CD4-positive, alpha-beta T cell treated with Interleukin-6 for 4 hours (primary cell): ENCODE measurements around the gene NINL.
"Not testable (repeated sequence)": the region's sequence is repeated elsewhere in the genome, so short reads cannot be mapped to it uniquely, and the experiment has no call there.

Source experiments
- DNase-seq: peaks from one replicate; pipeline ENCODE4 v3.0.0-alpha.2; 2020; ENCODE audit warnings: mixed read lengths

NINL gene

GRCh38 chr20:25550645-25551337 is 34.5 kb downstream of the NINL start:
- DNase-seq: not testable (repeated sequence)

DNA sequence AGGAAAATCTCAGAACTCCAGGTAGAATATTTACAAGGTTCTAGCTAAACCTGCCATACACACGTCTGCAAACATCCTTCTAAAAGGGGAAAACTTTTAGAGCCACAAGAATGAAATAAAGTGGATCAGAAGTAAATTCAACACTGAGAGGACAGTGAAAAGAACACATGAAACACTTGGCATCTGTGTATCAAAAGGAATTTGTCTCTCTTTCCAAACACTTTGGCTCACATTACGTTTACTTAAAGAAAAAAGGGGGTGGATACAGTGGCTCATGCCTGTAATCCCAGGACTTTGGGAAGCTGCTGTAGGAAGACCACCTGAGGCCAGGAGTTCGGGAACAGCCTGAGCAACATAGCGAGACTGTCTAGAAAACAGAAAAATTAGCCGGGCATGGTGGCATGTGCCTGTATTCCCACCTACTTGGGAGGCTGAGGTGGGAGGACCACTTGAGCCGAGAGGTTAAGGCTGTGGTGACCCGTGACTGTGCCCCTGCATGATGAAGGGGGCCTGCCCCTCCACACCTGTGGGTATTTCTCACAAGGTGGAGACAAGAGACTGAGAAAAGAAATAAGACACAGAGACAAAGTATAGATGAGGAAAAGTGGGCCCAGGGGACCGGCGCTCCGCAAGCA is 35.4 kb downstream of the NINL start:
- no peak for DNase-seq

DNA sequence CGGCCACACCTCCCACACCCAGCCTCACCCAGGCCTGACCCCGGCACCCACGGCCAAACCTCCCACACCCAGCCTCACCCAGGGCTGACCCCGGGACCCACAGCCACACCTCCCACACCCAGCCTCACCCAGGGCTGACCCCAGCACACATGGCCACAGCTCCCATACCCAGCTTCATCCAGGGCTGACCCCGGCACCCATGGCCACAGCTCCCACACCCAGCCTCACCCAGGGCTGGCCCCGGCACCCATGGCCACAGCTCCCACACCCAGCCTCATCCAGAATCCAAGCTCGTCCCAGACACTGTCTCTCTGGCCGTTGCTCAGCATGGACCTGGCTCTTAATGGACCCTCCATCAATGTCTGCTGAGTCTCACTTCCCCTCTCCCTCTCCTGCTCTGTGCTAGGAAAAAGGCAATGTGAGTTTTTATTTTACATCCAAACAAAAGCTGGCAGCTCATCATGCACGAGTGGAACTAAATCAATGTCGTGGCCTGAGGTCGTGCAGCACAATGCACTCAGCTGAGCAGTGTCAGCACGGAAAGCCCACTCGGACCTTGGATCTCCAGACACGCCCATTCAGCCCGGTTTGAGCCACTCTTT is 36.1 kb downstream of the NINL start:
- no peak for DNase-seq

DNA sequence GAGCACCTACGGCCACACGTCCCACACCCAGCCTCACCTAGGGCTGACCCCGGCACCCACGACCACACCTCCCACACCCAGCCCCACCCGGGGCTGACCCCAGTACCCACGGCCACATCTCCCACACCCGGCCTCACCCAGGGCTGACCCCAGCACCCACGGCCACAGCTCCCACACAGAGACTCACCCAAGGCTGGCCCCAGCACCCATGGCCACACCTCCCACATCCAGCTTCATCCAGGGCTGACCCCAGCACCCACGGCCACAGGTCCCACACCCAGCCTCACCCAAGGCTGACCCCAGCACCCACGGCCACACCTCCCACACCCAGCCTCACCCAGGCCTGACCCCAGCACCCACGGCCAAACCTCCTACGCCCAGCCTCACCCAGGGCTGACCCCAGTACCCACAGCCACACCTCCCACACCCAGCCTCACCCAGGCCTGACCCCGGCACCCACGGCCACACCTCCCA is 36.7 kb downstream of the NINL start:
- no peak for DNase-seq

GRCh38 chr20:25547999-25548398 is 37.3 kb downstream of the NINL start:
- no peak for DNase-seq

- DNase-seq: no peak
Observed at GRCh38 chr20:25547063-25547462, 38.3 kb downstream of the NINL start.

DNA sequence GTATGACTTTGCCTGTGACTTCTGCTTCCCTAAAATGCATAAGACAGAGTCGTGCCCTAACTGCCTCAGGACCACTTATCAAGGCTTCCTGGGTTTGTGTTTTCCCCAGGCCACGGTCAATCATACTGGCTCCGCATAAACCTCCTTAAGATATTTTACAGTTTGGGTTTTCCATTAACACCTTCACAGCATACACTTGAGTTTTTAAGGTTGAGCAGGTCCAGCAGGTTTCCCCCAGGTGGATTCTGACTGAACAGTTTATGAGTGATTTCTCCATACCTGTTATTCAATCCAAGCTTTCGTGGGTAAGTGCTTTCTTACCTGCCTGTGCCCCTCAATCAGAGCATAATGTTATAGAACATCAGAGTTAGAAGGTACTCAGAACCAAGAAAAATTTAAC is 39.3 kb downstream of the NINL start:
- no peak for DNase-seq

DNA sequence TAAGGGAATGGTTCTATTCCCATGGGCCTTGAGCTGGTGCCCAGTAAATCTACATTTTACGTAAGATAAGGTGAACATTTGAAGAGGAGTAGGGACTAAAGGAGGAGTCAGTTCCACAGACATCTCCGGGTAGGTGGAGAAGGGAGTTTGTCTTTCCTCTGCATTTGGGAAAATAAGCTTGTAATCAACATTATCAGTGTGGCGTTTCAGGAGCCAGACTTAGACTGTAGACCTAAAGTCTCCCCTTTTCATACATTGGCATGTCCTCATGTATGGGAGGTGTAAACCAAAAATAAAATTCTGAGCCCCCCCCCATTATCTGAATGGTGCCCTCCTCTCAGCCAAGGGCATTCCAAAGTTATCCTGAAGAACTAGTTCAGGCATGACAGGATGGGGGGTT is 40.2 kb downstream of the NINL start:
- DNase-seq: no peak

- no peak for DNase-seq
Observed at GRCh38 chr20:25544734-25545133, 40.6 kb downstream of the NINL start.

GRCh38 chr20:25544311-25544710 is 41.0 kb downstream of the NINL start:
- DNase-seq: no peak

DNA sequence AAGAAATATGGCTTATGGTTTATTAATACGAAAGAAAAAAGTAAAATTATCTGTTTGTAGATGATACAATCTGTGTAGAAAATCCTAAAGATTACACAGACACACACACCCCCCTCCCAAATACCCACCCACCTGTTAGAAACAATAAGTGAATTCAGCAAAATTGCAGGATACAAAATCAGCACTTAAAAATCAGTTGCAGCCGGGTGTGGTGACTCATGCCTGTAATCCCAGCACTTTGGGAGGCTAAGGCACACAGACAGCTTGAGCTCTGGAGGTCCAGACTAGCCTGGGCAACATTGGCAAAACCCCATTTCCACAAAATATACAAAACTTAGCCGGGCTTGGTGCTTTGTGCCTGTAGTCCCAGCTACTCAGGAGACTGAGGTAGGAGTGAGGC is 42.3 kb downstream of the NINL start:
- no peak for DNase-seq

DNA sequence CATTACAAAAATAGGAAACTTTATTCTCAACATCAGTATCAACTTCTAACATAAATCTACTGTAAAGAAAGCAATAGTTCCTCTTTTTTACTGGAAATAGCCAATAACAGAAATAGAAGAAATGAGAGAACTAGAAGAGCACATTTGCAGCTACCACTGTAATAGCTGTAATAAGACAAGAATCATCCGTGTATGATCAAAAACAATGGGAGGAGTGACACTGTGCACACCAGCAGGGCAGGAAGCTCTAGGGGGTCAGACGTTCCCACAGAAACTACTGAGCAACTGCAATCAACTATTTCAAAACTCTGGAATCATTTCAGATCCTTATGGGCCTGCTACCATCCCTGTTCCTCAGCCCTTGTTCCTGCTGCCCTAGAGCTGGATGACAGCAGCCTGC is 43.7 kb downstream of the NINL start:
- DNase-seq: no peak

GRCh38 chr20:25539742-25540672 is 45.3 kb downstream of the NINL start:
- no peak for DNase-seq

DNA sequence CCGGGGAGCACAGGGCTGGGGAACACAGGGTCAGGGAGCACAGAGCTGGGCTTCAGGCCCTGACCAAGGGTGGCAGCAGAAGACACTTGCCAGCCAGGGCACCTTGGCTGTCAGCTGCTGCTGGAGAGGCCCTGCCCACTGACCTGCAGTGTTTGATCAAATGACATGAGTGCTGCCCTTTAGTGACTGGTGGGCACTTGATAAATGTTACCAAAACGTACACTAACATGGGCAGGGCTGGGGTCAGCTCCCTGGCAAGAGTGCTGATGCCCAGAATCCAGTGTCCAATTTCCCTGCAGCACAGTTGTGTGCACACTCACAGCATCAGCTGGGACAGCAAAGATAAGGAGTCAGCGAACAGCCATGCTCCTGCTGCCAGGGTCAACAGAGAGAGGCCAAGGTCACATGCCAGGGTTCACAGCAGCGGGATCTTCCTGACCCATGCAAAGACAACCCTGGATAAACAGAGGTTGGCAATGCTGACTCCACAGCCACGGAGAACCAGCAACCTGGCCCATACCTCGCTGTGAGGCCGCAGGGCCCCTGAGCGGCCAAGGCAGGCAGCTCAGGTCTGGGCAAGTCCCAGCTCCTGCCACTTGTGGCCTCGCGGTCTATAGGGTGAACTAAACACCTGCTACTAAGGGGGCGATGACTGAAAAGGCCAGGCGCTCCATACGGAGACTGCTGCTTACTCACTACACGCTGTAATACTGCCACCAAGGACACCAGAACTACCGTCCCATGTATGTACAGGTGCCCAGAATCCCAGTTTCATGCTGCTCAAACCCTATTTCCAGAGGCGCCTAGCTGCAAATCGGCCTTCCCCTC is 46.3 kb downstream of the NINL start:
- no peak for DNase-seq

GRCh38 chr20:25537890-25538289 is 47.4 kb downstream of the NINL start:
- DNase-seq: no peak

GRCh38 chr20:25535762-25536161 is 49.6 kb downstream of the NINL start:
- DNase-seq: no peak

DNA sequence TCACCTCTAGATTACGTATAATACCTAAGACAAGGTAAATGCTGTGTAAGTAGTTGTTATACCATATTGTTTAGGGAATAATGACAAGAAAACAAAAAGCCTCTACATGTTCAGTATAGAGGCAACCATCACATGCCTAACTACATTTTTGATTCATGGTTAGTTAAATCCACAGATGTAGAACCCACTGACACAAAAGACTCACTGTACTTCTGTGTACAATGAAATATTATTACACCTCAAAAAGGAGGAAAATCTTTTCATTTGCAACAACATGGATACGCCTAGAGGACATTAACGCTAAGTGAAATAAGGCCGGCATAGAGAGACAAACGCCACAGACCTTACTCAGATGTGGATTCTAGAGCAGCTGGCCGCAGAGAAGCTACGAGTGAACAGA is 50.5 kb downstream of the NINL start:
- DNase-seq: no peak

DNA sequence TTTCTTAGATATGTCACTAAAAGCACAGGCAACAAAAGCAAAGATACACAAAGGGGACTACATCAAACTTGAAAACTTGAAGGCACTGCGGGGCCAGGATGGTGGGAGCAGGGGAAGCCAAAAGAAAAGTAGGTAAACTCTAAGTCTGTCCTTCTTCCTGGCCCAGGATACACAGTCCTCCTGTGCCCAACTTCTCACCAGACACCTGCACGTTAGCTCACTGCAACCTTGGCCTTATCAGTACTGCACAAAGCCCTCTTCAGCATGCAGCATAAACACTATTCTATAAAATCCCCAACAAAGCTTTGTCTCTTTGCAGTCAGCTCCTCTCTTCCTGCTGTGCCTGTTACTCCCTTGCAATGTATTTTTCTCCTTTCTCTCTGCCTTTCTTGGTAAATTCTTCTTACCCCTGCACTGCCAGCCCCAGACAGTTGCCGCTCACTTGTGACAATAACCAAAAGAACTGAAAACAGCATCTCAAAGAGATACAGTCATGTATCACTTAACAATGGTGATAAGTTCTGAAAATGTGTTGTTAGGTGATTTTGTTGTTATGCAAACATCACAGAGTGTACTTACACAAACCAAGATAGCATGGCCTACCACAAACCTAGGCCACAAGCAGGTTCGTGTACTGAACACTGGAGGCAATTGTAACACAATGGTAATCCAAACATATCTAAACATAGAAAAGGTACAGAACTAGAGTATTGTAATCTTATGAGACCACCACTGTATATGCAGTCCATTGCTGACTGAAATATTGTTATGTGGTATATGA is 51.2 kb downstream of the NINL start:
- DNase-seq: no peak

DNA sequence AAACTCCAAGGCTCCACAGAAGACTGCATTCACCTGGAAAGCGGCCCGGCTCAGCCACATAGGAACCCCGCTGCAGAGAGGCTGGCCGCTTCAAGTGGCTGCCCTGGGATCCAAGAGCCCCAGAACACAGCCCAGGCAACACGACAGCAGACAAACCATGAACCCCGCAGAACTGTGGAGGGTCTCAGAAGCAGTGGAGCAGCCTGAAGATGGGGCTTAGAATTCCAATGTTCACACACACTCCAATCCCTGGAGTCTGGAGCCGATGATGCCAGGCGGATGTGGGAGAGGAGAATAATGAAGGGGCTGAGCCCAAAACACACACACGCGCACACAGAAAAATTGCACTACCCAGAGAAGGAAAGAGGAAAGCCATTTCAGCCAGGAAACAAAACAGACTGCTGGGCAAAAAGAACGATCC is 52.4 kb downstream of the NINL start:
- DNase-seq: no peak

- no peak for DNase-seq
Observed at GRCh38 chr20:25532015-25532751, 53.1 kb downstream of the NINL start.
